ENCODE measurements around the gene EPHB4. TPM values are rescaled to one million over a fixed set of nuclear protein-coding genes. Genes with fewer than 3 reads are reported as not detected.

EPHB4 gene
- total and polyA plus RNA-seq, 9 donors = 24.4 to 119 (median 76.8) TPM

DNA sequence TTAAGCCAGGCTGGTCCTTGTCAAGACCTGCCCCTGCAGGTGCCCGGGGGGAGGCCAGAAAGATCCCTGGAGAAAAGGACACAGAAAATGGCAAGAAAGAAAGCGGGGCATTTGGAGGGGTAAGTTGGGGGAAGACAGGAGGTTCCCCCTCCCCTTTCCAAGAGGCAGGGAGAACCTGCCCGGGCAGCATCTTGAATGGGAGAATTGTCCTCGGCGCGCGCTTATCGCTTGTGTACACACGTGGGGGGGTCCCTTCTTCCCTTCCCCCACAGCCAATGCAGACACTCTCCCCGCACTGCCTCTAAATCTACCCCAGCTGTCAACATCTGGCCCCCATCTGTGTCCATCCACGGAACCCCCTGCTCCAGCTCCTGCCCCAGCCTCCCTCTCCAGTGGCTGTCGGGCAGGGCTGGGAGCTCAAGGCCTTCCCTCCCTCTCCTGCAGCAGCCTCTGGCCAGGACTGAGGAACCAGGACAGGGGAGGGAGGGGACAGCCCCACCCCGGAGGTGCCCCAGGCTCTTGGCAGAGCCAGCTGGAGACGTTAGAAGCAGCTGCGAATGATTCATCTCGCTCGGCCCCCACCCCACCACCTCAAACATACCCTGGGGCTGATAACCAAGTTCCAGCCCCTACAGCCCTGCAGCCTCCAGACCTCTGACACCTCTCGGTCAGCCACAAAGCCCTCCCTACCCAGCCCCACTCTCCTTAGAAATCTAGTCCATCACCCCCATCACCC lies 25.3 kb downstream of the EPHB4 start:
- H3K27ac ChIP-seq = peak overlapping the region; percentile 49 to 91
- no peak overlapping the region for H3K4me3 ChIP-seq

DNA sequence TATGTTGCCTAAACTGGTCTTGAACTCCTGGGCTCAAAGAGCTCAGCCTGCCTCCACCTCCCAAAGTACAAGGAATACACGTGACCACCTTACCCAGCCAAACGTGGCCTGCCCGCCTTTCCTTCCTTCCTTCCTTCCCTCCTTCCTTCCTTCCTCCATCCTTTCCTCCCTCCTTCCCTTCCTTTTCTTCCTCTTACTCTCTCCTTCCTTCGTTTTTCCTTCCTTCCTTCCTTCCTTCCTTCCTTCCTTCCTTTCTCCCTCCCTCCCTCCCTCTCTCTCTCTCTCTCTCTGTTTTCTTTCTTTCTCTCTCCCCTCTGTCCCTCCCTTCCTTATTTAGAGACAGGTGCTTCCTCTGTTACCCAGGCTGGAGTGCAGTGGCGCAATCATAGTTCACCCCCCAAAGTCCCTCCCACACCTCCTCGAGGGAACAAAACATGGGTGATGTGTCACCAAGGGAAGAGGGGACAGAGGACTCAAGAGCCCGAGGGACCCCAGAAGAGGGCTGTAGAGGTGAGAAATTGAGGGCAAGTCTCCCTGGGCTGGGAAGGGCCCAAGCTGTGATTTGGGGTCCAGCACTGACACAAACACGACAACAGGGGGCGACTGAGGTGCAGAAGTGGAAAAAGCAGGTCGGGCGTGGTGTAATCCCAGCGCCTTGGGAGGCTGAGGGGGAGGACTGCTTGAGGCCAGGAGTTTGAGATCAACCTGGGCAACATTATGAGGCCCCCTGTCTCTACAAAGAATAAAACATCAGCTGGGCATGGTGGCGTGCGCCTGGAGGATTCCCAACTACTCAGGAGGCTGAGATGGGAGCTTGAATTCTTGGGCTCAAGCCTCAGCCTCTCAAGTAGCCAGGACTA lies 28.1 kb downstream of the EPHB4 start:
- TF ChIP-seq, protein P1, sequence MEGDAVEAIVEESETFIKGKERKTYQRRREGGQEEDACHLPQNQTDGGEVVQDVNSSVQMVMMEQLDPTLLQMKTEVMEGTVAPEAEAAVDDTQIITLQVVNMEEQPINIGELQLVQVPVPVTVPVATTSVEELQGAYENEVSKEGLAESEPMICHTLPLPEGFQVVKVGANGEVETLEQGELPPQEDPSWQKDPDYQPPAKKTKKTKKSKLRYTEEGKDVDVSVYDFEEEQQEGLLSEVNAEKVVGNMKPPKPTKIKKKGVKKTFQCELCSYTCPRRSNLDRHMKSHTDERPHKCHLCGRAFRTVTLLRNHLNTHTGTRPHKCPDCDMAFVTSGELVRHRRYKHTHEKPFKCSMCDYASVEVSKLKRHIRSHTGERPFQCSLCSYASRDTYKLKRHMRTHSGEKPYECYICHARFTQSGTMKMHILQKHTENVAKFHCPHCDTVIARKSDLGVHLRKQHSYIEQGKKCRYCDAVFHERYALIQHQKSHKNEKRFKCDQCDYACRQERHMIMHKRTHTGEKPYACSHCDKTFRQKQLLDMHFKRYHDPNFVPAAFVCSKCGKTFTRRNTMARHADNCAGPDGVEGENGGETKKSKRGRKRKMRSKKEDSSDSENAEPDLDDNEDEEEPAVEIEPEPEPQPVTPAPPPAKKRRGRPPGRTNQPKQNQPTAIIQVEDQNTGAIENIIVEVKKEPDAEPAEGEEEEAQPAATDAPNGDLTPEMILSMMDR (IDR thresholded peaks at IDR 0.05) = peak; percentile 43 to 83 (median 79)
- TF ChIP-seq POLR2A (IDR thresholded peaks at IDR 0.05) = no peak
- TF ChIP-seq EP300 (IDR thresholded peaks at IDR 0.05) = no peak
- peak overlapping the region in 1 of 2 donors; percentile 91 for H3K27ac ChIP-seq
- H3K27me3 ChIP-seq = no peaks in the 10 kb centered on the region
- H3K4me1 ChIP-seq (ENCODE audit: insufficient read depth) = peaks cover 19% of the 10 kb centered on the region
- no peaks in the 10 kb centered on the region for H3K9me3 ChIP-seq
- H3K4me3 ChIP-seq = no peak overlapping the region
- intact Hi-C loops (cut with DNase I) = loop anchor here in 2 of 4 donors (2.0 to 10.0 kb wide), 3 partner anchors 53 to 266 kb away; partner anchors contain the start of gene SLC12A9 (in 2 of the 2)
- H3K36me3 ChIP-seq = no peaks in the 10 kb centered on the region
- peak; percentile 73 to 80 (median 74) for DNase-seq
- 11 to 18% (median 15%) methylated on average over 14 of the region's 14 CpGs for WGBS, 3 donors

More for the DNA sequence above, 25.3 kb downstream of the EPHB4 start:
- H3K4me1 ChIP-seq (ENCODE audit: insufficient read depth) = peaks cover 19% of the 10 kb centered on the region
- no peaks in the 10 kb centered on the region for H3K36me3 ChIP-seq
- H3K9me3 ChIP-seq = no peaks in the 10 kb centered on the region
- intact Hi-C loops (cut with DNase I) = loop anchor here (2.0 to 10.0 kb wide), 3 partner anchors 35 to 53 kb away; partner anchors contain the start of gene SLC12A9 (in 2 of the 4)
- peak; percentile 85 to 89 (median 87) for DNase-seq
- WGBS, 3 donors = 10% methylated on average over 18 of the region's 18 CpGs
- no peaks in the 10 kb centered on the region for H3K27me3 ChIP-seq
- TF ChIP-seq EP300 (IDR thresholded peaks at IDR 0.05) (no peak), POLR2A (IDR thresholded peaks at IDR 0.05) (no peak)
- TF ChIP-seq, protein P1 (IDR thresholded peaks at IDR 0.05) = peak in 1 of 3 donors; percentile 2

DNA sequence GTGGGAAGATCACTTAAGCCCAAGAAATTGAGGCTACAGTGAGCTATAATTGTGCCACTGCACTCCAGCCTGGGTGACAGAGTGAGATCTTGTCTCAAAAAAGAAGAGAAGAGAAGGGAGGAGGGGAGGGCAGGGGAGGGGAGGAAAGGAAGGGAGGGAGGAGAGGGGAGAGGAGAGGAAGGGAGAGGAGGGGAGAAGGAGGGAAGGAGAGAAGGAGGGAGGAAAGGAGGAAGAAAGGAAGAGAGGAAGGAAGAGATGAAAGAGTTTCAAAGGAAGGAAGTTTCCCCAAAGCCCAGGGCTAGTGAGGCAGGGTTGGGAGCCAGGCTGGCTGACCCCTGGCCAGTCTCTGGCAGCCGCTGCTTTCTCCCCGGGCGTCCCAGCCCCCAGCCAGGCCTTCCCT lies 32.6 kb downstream of the EPHB4 start:
- intact Hi-C loops (cut with DNase I) = loop anchor here in 2 of 4 donors (5.0 to 10.0 kb wide), 2 partner anchors 58 to 270 kb away; partner anchors contain the start of gene SLC12A9 (in 1 of the 2)

More for the DNA sequence above, 32.6 kb downstream of the EPHB4 start:
- H3K4me1 ChIP-seq (ENCODE audit: insufficient read depth) = no peaks in the 10 kb centered on the region
- H3K27me3 ChIP-seq = no peaks in the 10 kb centered on the region
- TF ChIP-seq, protein P1 (IDR thresholded peaks at IDR 0.05) = no peak
- TF ChIP-seq EP300 (IDR thresholded peaks at IDR 0.05) (no peak), POLR2A (IDR thresholded peaks at IDR 0.05) (no peak)
- DNase-seq = no peak
- 8 to 10% (median 9%) methylated on average over 3 of the region's 3 CpGs for WGBS, 3 donors
- H3K9me3 ChIP-seq = no peaks in the 10 kb centered on the region
- no peak overlapping the region for H3K27ac ChIP-seq
- no peaks in the 10 kb centered on the region for H3K36me3 ChIP-seq
- H3K4me3 ChIP-seq = no peak overlapping the region

Measured in ovary (tissue), 9 donors.